H1 (cell line): ENCODE data around the gene BCHE. TPM values are rescaled to one million over a fixed set of nuclear protein-coding genes. Genes with fewer than 3 reads are reported as not detected.

Experiments
- CTCF ChIA-PET: fragments of 300-600 bp; sonication (Branson Sonifier 250); formaldehyde crosslinking; loops from one replicate; lab custom pipeline; 2021; ENCODE audit not compliant: partially characterized antibody; lab: Charles Lee
- POLR2A ChIA-PET: fragments of 300-600 bp; sonication (Branson Sonifier 250); formaldehyde crosslinking; loops from one replicate; lab custom pipeline; 2021; ENCODE audit warnings: inconsistent platforms; ENCODE audit not compliant: partially characterized antibody; lab: Charles Lee
- DNase-seq, 2 experiments: peaks; one replicate each; pipeline versions ENCODE4 v3.0.0 to v3.0.0-alpha.2; 2010 to 2022; ENCODE audit warnings: low spot score in 2 of 2, low read depth in 1 of 2, mixed read lengths in 1 of 2
- FAIRE-seq: peaks from 2 replicates; lab custom pipeline; 2011; peaks lifted over from hg19 to GRCh38; lab: Jason Lieb, UNC
- H2AFZ ChIP-seq: 2 replicates; pipeline ENCODE4 v1.8.1; 2012; ENCODE audit warnings: low read length, inconsistent platforms
- H2AK5ac ChIP-seq: 2 replicates; pipeline ENCODE4 v1.6.1; 2013; ENCODE audit warnings: low read depth, low read length
- H2BK120ac ChIP-seq: replicated peaks from 2 replicates; pipeline ENCODE3; 2013; ENCODE audit warnings: low read depth, low read length, inconsistent platforms
- H2BK12ac ChIP-seq: 2 replicates; pipeline ENCODE4 v1.6.1; 2013; ENCODE audit warnings: low read depth, low read length
- H2BK15ac ChIP-seq: 2 replicates; pipeline ENCODE4 v1.6.1; 2013; ENCODE audit warnings: low read length
- H2BK20ac ChIP-seq: 2 replicates; pipeline ENCODE4 v1.6.1; 2013; ENCODE audit warnings: low read length
- H2BK5ac ChIP-seq: 2 replicates; pipeline ENCODE4 v1.6.1; 2013; ENCODE audit warnings: low read depth, low read length
- H3K14ac ChIP-seq: 2 replicates; pipeline ENCODE4 v1.6.1; 2013; ENCODE audit warnings: inconsistent platforms; ENCODE audit not compliant: insufficient read length
- H3K18ac ChIP-seq: 2 replicates; pipeline ENCODE4 v1.6.1; 2013; ENCODE audit warnings: low read length; ENCODE audit errors: extremely low read depth
- H3K23ac ChIP-seq: 2 replicates; pipeline ENCODE4 v1.6.1; 2013; ENCODE audit warnings: inconsistent platforms; ENCODE audit not compliant: insufficient read length
- H3K23me2 ChIP-seq: 2 replicates; pipeline ENCODE4 v1.6.1; 2013; ENCODE audit warnings: low read depth, low read length
- H3K27ac ChIP-seq: 2 replicates; pipeline ENCODE4 v1.6.1; 2011; ENCODE audit warnings: low read depth, low read length, inconsistent platforms
- H3K27me3 ChIP-seq, 4 experiments: replicated peaks in 1 of 4; 1 replicate in 1 of 4; 2 replicates in 3 of 4; pipeline versions ENCODE4 v1.6.1 to v1.8.1; 2011 to 2013; ENCODE audit warnings: low read length in 3 of 4, mild to moderate bottlenecking in 3 of 4, inconsistent platforms in 2 of 4, mixed read lengths in 2 of 4, moderate library complexity in 1 of 4; ENCODE audit not compliant: control insufficient read depth in 3 of 4, insufficient read depth in 3 of 4; ENCODE audit errors: extremely low read depth in 1 of 4
- H3K36me3 ChIP-seq, 4 experiments: 2 replicates each; pipeline versions ENCODE4 v1.6.1 to v1.8.1; 2011 to 2013; ENCODE audit warnings: mild to moderate bottlenecking in 4 of 4, low read length in 3 of 4, moderate library complexity in 2 of 4, control low read depth in 1 of 4, inconsistent platforms in 1 of 4; ENCODE audit not compliant: insufficient read depth in 4 of 4, control insufficient read depth in 2 of 4
- H3K4ac ChIP-seq: replicated peaks from 2 replicates; pipeline ENCODE3; 2013; ENCODE audit warnings: low read length, low read depth, mixed read lengths, inconsistent platforms; ENCODE audit not compliant: insufficient read length
- H3K4me1 ChIP-seq, 4 experiments: replicated peaks in 1 of 4; 1 replicate in 1 of 4; 2 replicates in 3 of 4; pipeline versions ENCODE4 v1.6.1 to v1.8.1; 2011 to 2013; ENCODE audit warnings: low read length in 3 of 4, inconsistent platforms in 2 of 4, mixed read lengths in 1 of 4; ENCODE audit not compliant: insufficient read depth in 4 of 4, control insufficient read depth in 3 of 4
- H3K4me2 ChIP-seq, 2 experiments: 2 replicates each; pipeline versions ENCODE4 v1.6.1 to v1.8.1; 2011 to 2013; ENCODE audit warnings: low read depth in 2 of 2, low read length in 2 of 2, control low read depth in 1 of 2, inconsistent platforms in 1 of 2, mild to moderate bottlenecking in 1 of 2; ENCODE audit not compliant: insufficient read depth in 1 of 2
- H3K4me3 ChIP-seq, 4 experiments: fragments of 200-600, 300-600 bp in 1 of 4; sonication (generic), shearing (Covaris generic), sonication (Bioruptor Twin) in 1 of 4; 2 replicates each; pipeline versions ENCODE4 v1.5.1 to v1.8.1; 2011 to 2016; ENCODE audit warnings: low read length in 4 of 4, low read depth in 3 of 4, control low read depth in 2 of 4, inconsistent platforms in 2 of 4, mild to moderate bottlenecking in 2 of 4, mixed read lengths in 1 of 4, moderate library complexity in 1 of 4; ENCODE audit not compliant: insufficient read depth in 2 of 4; ENCODE audit errors: extremely low read depth in 1 of 4
- H3K56ac ChIP-seq: replicated peaks from 2 replicates; pipeline ENCODE3; 2013; ENCODE audit warnings: low read depth, mild to moderate bottlenecking, mixed read lengths, low read length, inconsistent platforms; ENCODE audit not compliant: insufficient read length
- H3K79me1 ChIP-seq: 2 replicates; pipeline ENCODE4 v1.6.1; 2013; ENCODE audit warnings: low read depth, low read length, control low read depth
- H3K79me2 ChIP-seq, 2 experiments: 2 replicates each; pipeline versions ENCODE4 v1.6.1 to v1.8.1; 2012 to 2013; ENCODE audit warnings: low read length in 2 of 2, mild to moderate bottlenecking in 2 of 2, inconsistent platforms in 1 of 2; ENCODE audit not compliant: insufficient read depth in 2 of 2, control insufficient read depth in 1 of 2
- H3K9ac ChIP-seq, 4 experiments: replicated peaks in 1 of 4; 1 replicate in 1 of 4; 2 replicates in 3 of 4; pipeline versions ENCODE4 v1.6.1 to v1.8.1; 2011 to 2013; ENCODE audit warnings: low read depth in 3 of 4, low read length in 3 of 4, control low read depth in 2 of 4, mild to moderate bottlenecking in 2 of 4, moderate library complexity in 2 of 4, inconsistent platforms in 1 of 4; ENCODE audit errors: extremely low read depth in 1 of 4
- H3K9me3 ChIP-seq, 2 experiments: 2 replicates each; pipeline versions ENCODE4 v1.6.1 to v1.8.1; 2012 to 2013; ENCODE audit warnings: mild to moderate bottlenecking in 2 of 2, moderate library complexity in 2 of 2, control low read depth in 1 of 2, inconsistent platforms in 1 of 2, low read depth in 1 of 2, low read length in 1 of 2, mixed read lengths in 1 of 2; ENCODE audit not compliant: insufficient read depth in 2 of 2
- H4K20me1 ChIP-seq, 2 experiments: replicated peaks in 1 of 2; 2 replicates each; pipeline versions ENCODE3 to v1.8.1; 2011 to 2013; ENCODE audit warnings: inconsistent platforms in 2 of 2, low read length in 2 of 2, mild to moderate bottlenecking in 1 of 2; ENCODE audit not compliant: insufficient read depth in 2 of 2, control insufficient read depth in 1 of 2
- H4K5ac ChIP-seq: 2 replicates; pipeline ENCODE4 v1.6.1; 2013; ENCODE audit warnings: low read length, low read depth, mixed read lengths, inconsistent platforms; ENCODE audit not compliant: insufficient read length
- H4K8ac ChIP-seq: 2 replicates; pipeline ENCODE4 v1.8.0; 2013; ENCODE audit warnings: mild to moderate bottlenecking, moderate library complexity, low read length, inconsistent platforms; ENCODE audit not compliant: insufficient read depth; ENCODE audit errors: extremely low read depth
- H4K91ac ChIP-seq: replicated peaks from 2 replicates; pipeline ENCODE3; 2013; ENCODE audit warnings: low read length, mixed read lengths, inconsistent platforms; ENCODE audit not compliant: insufficient read length
- BACH1 ChIP-seq: IDR thresholded peaks from 2 replicates; pipeline ENCODE4 v1.6.1; 2012; ENCODE audit warnings: low read length, improper control_type of control experiment
- polyA plus RNA-seq, 7 experiments: library from polyadenylated mRNA; depleted of rRNA in 3 of 7; stranded (reverse) in 5 of 7; unstranded in 2 of 7; fragments of >200 nt in 5 of 7; fragments of 200-250 nt in 2 of 7; gene quantifications; 1 replicate in 5 of 7; 2 replicates in 1 of 7; 4 replicates in 1 of 7; pipeline versions ENCODE4 v1.2.1 to v1.2.3, GENCODE V29; 2011 to 2013; ENCODE audit warnings: missing spikeins in 2 of 7, mixed read lengths in 2 of 7
- total RNA-seq: library from RNA; stranded (reverse); fragmentation: NEBNext Ultra II Directional; extraction: Animal tissue kit (Norgen Biotek cat#: 25700); gene quantifications from 2 replicates; pipeline ENCODE4 v1.2.1, GENCODE V29; 2021

Gene BCHE
- total and polyA plus RNA-seq, 2 of the 8 experiments (the other 6 are each of a cell fraction or from before 2014, with no cell fraction given), result 0.56 to 1.9 TPM

GRCh38 chr3:165884518-165884917, 47.3 kb upstream of the BCHE start:
- no peak overlapping the region for H2BK120ac ChIP-seq
- no peak overlapping the region for H4K8ac ChIP-seq
- H3K4me1 ChIP-seq, result peaks cover 0 to 6% (median 2%) of the 10 kb centered on the region in 4 experiments; a peak in 2 of 7 replicates
- H3K27me3 ChIP-seq, result no peaks in the 10 kb centered on the region
- no peak overlapping the region for H3K23ac ChIP-seq
- H3K79me2 ChIP-seq, result no peaks in the 10 kb centered on the region
- H3K36me3 ChIP-seq, result no peaks in the 10 kb centered on the region
- H3K4me2 ChIP-seq, result peak overlapping the region in 1 of 2 experiments; percentile 15; a peak in 1 of 4 replicates
- no peak overlapping the region for H4K91ac ChIP-seq
- H4K5ac ChIP-seq, result no peak overlapping the region
- H2BK5ac ChIP-seq, result no peak overlapping the region
- DNase-seq, result no peak
- no peaks in the 10 kb centered on the region for H3K23me2 ChIP-seq
- H3K56ac ChIP-seq, result no peak overlapping the region
- H3K79me1 ChIP-seq, result no peaks in the 10 kb centered on the region
- H2AFZ ChIP-seq, result 0 out of 2 replicates have a peak overlapping the region, but pooled peaks have one; percentile 55
- no peak overlapping the region for H3K4ac ChIP-seq
- H2BK20ac ChIP-seq, result no peak overlapping the region
- no peak overlapping the region for H2AK5ac ChIP-seq
- ChIA-PET POLR2A (no interaction called here), CTCF (interaction anchor here (1.1 to 3.0 kb wide), 3 partner anchors 10 to 11 kb away, joined by 4 to 15 read pairs (median 5); no protein-coding TSS in a partner anchor)
- H3K9ac ChIP-seq, result no peak overlapping the region
- no peak overlapping the region for H3K27ac ChIP-seq
- FAIRE-seq, result no peak
- no peak overlapping the region for H2BK12ac ChIP-seq
- H3K9me3 ChIP-seq, result no peaks in the 10 kb centered on the region
- no peak overlapping the region for H2BK15ac ChIP-seq
- no peak overlapping the region; a peak in 1 of 8 replicates for H3K4me3 ChIP-seq
- no peak overlapping the region for H3K14ac ChIP-seq
- H3K18ac ChIP-seq, result no peak overlapping the region
- no peak for TF ChIP-seq BACH1
- H4K20me1 ChIP-seq, result no peaks in the 10 kb centered on the region
